Measurements from ENCODE around the gene PIEZO2.

DNA sequence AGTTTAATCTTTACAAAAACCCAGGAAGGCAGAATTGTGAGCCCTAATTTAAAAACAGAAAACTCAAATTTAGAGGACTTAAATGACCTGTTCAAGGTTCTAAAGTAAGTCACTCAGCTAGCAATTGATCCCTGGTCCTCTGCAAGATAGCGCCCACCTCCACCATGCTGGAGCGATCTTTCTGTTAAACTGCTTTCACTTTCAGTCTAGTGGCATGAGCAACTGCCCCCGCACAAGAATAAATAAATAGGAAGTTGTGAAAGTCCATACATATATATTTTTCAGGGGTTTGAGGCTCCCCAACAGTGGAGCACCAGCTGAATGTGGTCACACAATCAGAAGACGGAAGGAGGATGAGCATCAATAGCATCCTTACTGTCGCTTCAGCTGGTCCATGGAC, 405.6 kb downstream of the PIEZO2 start:
- TF ChIP-seq, protein P1, sequence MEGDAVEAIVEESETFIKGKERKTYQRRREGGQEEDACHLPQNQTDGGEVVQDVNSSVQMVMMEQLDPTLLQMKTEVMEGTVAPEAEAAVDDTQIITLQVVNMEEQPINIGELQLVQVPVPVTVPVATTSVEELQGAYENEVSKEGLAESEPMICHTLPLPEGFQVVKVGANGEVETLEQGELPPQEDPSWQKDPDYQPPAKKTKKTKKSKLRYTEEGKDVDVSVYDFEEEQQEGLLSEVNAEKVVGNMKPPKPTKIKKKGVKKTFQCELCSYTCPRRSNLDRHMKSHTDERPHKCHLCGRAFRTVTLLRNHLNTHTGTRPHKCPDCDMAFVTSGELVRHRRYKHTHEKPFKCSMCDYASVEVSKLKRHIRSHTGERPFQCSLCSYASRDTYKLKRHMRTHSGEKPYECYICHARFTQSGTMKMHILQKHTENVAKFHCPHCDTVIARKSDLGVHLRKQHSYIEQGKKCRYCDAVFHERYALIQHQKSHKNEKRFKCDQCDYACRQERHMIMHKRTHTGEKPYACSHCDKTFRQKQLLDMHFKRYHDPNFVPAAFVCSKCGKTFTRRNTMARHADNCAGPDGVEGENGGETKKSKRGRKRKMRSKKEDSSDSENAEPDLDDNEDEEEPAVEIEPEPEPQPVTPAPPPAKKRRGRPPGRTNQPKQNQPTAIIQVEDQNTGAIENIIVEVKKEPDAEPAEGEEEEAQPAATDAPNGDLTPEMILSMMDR (IDR thresholded peaks at IDR 0.05) = no peak
- no peak for TF ChIP-seq POLR2A (IDR thresholded peaks at IDR 0.05)

Data from esophagus squamous epithelium (tissue), 4 donors.